GM21515 (cell line): Measurements from ENCODE around the gene CPNE9.

Experiments used
- ATAC-seq: cut with Tn5 transposase; IDR thresholded peaks from one replicate; pipeline ENCODE4 v1.9.1; 2021; ENCODE audit not compliant: unreplicated experiment

Gene CPNE9

GRCh38 chr3:9713142-9713541 is 9.5 kb downstream of the CPNE9 start:
- ATAC-seq = no peak

- no peak for ATAC-seq
Measured at GRCh38 chr3:9715136-9715535, 11.5 kb downstream of the CPNE9 start.

GRCh38 chr3:9715764-9716437 is 12.3 kb downstream of the CPNE9 start:
- no peak for ATAC-seq

- ATAC-seq = no peak
Measured at GRCh38 chr3:9716801-9717555, 13.3 kb downstream of the CPNE9 start.

- ATAC-seq = no peak
Measured at GRCh38 chr3:9717563-9717962, 13.9 kb downstream of the CPNE9 start.

- ATAC-seq = no peak
Measured at GRCh38 chr3:9718118-9718517, 14.5 kb downstream of the CPNE9 start.

- ATAC-seq = no peak
Measured at GRCh38 chr3:9721015-9721699, 17.5 kb downstream of the CPNE9 start.

- no peak for ATAC-seq
Measured at GRCh38 chr3:9721700-9722060, 18.0 kb downstream of the CPNE9 start.

GRCh38 chr3:9725775-9726515 is 22.3 kb downstream of the CPNE9 start:
- ATAC-seq = no peak

- ATAC-seq = no peak
Measured at GRCh38 chr3:9727041-9727595, 23.5 kb downstream of the CPNE9 start.

GRCh38 chr3:9727743-9728142 is 24.1 kb downstream of the CPNE9 start:
- no peak for ATAC-seq

- ATAC-seq = no peak
Measured at GRCh38 chr3:9729419-9729818, 25.8 kb downstream of the CPNE9 start.

- peak; percentile 42 for ATAC-seq
Measured at GRCh38 chr3:9730657-9731205, 27.1 kb downstream of the CPNE9 start.

- ATAC-seq = peak; percentile 89
Measured at GRCh38 chr3:9731206-9732079, 27.8 kb downstream of the CPNE9 start, which contains the start of gene BRPF1. Gene BRPF1 (plus strand): TSS chr3:9731735. CDS start chr3:9734141, 2,406 bp downstream.

GRCh38 chr3:9732080-9732739 is 28.6 kb downstream of the CPNE9 start:
- peak; percentile 10 for ATAC-seq

GRCh38 chr3:9732740-9733115 is 29.1 kb downstream of the CPNE9 start:
- ATAC-seq = no peak

GRCh38 chr3:9736831-9737230 is 33.2 kb downstream of the CPNE9 start:
- ATAC-seq = no peak

GRCh38 chr3:9739181-9739580 is 35.5 kb downstream of the CPNE9 start:
- no peak for ATAC-seq

GRCh38 chr3:9742560-9742959 is 38.9 kb downstream of the CPNE9 start:
- ATAC-seq = no peak
